IMR-90 (cell line): ENCODE data around the gene C5orf63. TPM values are rescaled to one million over a fixed set of nuclear protein-coding genes. Genes with fewer than 3 reads are reported as not detected.
A peak's percentile ranks its signal among the peaks of the same experiment; 100 is the strongest.
"Not testable (repeated sequence)": the region's sequence is repeated elsewhere in the genome, so short reads cannot be mapped to it uniquely, and the experiment has no call there.

Source experiments
- ATAC-seq: fragments of 200-7000 bp; cut with Tn5 transposase; 2 replicates; pipeline ENCODE4 v1.9.1; 2020; ENCODE audit warnings: low read depth, mild to moderate bottlenecking, moderate library complexity
- BruUV-seq: library from RNA; stranded (reverse); fragments of 400-500 nt; replicated peaks from 2 replicates; lab custom pipeline; 2021; lab: Mats Ljungman, UMichigan
- CTCF ChIA-PET: fragments of 300-600 bp; formaldehyde crosslinking; extraction: SDS; loops from one replicate; lab custom pipeline; 2021; ENCODE audit warnings: antibody characterized with exemption; lab: Yijun Ruan, JAX
- POLR2A ChIA-PET: fragments of 300-600 bp; sonication (Branson Sonifier 250); formaldehyde crosslinking; loops from one replicate; lab custom pipeline; 2022; ENCODE audit warnings: antibody characterized with exemption; ENCODE audit not compliant: unreplicated experiment; lab: Charles Lee
- DNase-seq: peaks from one replicate; pipeline ENCODE4 v3.0.0; 2013
- H2AFZ ChIP-seq: replicated peaks from 2 replicates; pipeline ENCODE3; 2013; ENCODE audit warnings: low read length, mild to moderate bottlenecking; ENCODE audit not compliant: poor library complexity
- H2AK5ac ChIP-seq: 2 replicates; pipeline ENCODE4 v1.6.1; 2013; ENCODE audit warnings: low read depth, low read length, inconsistent platforms
- H2AK9ac ChIP-seq: replicated peaks from 2 replicates; pipeline ENCODE3; 2013; ENCODE audit warnings: mild to moderate bottlenecking, low read depth, low read length, moderate library complexity; ENCODE audit not compliant: poor library complexity
- H2BK120ac ChIP-seq: 2 replicates; pipeline ENCODE4 v1.6.1; 2013; ENCODE audit warnings: low read depth, low read length, inconsistent platforms
- H2BK15ac ChIP-seq: 3 replicates; pipeline ENCODE4 v1.6.1; 2013; ENCODE audit warnings: low read depth, low read length, inconsistent platforms
- H2BK20ac ChIP-seq: 2 replicates; pipeline ENCODE4 v1.6.1; 2013; ENCODE audit warnings: low read depth, mild to moderate bottlenecking, inconsistent platforms, low read length, moderate library complexity
- H2BK5ac ChIP-seq: 2 replicates; pipeline ENCODE4 v1.6.1; 2013; ENCODE audit warnings: mild to moderate bottlenecking, low read depth, low read length, inconsistent platforms; ENCODE audit not compliant: poor library complexity, severe bottlenecking
- H3K14ac ChIP-seq: replicated peaks from 2 replicates; pipeline ENCODE4 v1.6.1; 2013; ENCODE audit warnings: low read depth, low read length, inconsistent platforms
- H3K18ac ChIP-seq: 2 replicates; pipeline ENCODE4 v1.6.1; 2013; ENCODE audit warnings: low read depth, low read length, control low read depth
- H3K23ac ChIP-seq: 2 replicates; pipeline ENCODE4 v1.6.1; 2013; ENCODE audit warnings: low read depth, low read length, inconsistent platforms
- H3K27ac ChIP-seq: 2 replicates; pipeline ENCODE4 v1.5.1; 2013; ENCODE audit warnings: mild to moderate bottlenecking, control low read depth, low read length; ENCODE audit not compliant: insufficient read depth
- H3K27me3 ChIP-seq: 2 replicates; pipeline ENCODE4 v1.6.1; 2013; ENCODE audit warnings: low read length; ENCODE audit not compliant: control insufficient read depth, insufficient read depth
- H3K36me3 ChIP-seq: 2 replicates; pipeline ENCODE4 v1.6.1; 2013; ENCODE audit warnings: low read length, mixed read lengths; ENCODE audit not compliant: control insufficient read depth, insufficient read depth
- H3K4ac ChIP-seq: 2 replicates; pipeline ENCODE4 v1.6.1; 2013; ENCODE audit warnings: low read depth, low read length, inconsistent platforms
- H3K4me1 ChIP-seq: 2 replicates; pipeline ENCODE4 v1.6.1; 2013; ENCODE audit warnings: low read length, mixed read lengths; ENCODE audit not compliant: control insufficient read depth, insufficient read depth
- H3K4me2 ChIP-seq: 2 replicates; pipeline ENCODE4 v1.6.1; 2013; ENCODE audit warnings: low read depth, mild to moderate bottlenecking, control low read depth, low read length, moderate library complexity
- H3K4me3 ChIP-seq: 2 replicates; pipeline ENCODE4 v1.5.1; 2013; ENCODE audit warnings: low read depth, mild to moderate bottlenecking, control low read depth, low read length, moderate library complexity; ENCODE audit not compliant: insufficient read depth
- H3K56ac ChIP-seq: 2 replicates; pipeline ENCODE4 v1.6.1; 2013; ENCODE audit warnings: low read length, inconsistent platforms; ENCODE audit not compliant: insufficient read depth; ENCODE audit errors: extremely low read depth
- H3K79me1 ChIP-seq, 2 experiments: 2 replicates each; pipeline ENCODE4 v1.6.1; 2013; ENCODE audit warnings: low read length in 2 of 2, inconsistent platforms in 1 of 2, low read depth in 1 of 2
- H3K9ac ChIP-seq: 2 replicates; pipeline ENCODE4 v1.6.1; 2013; ENCODE audit warnings: low read depth, low read length, control low read depth
- H3K9me1 ChIP-seq: 2 replicates; pipeline ENCODE4 v1.6.1; 2013; ENCODE audit warnings: low read length, inconsistent platforms; ENCODE audit not compliant: insufficient read depth
- H3K9me3 ChIP-seq: 2 replicates; pipeline ENCODE4 v1.6.1; 2013; ENCODE audit warnings: low read length; ENCODE audit not compliant: control insufficient read depth, insufficient read depth
- H4K20me1 ChIP-seq: 2 replicates; pipeline ENCODE4 v1.6.1; 2013; ENCODE audit warnings: low read length, inconsistent platforms; ENCODE audit not compliant: insufficient read depth
- H4K5ac ChIP-seq: 2 replicates; pipeline ENCODE4 v1.6.1; 2013; ENCODE audit warnings: mild to moderate bottlenecking, low read depth, low read length, control low read depth
- H4K8ac ChIP-seq, 2 experiments: 2 replicates each; pipeline ENCODE4 v1.6.1; 2013; ENCODE audit warnings: low read depth in 2 of 2, low read length in 2 of 2, control low read depth in 1 of 2, inconsistent platforms in 1 of 2
- H4K91ac ChIP-seq: 2 replicates; pipeline ENCODE4 v1.6.1; 2013; ENCODE audit warnings: low read depth, low read length, inconsistent platforms; ENCODE audit not compliant: insufficient read depth
- BHLHE40 ChIP-seq: fragments of 150-350 bp; IDR thresholded peaks from 2 replicates; pipeline ENCODE4 v1.6.1; 2016; ENCODE audit warnings: mild to moderate bottlenecking, low read depth, low read length
- CEBPB ChIP-seq: IDR thresholded peaks from 2 replicates; pipeline ENCODE4 v1.6.1; 2012; ENCODE audit warnings: low read depth, low read length, improper control_type of control experiment
- CHD1 ChIP-seq: IDR thresholded peaks from 2 replicates; pipeline ENCODE4 v1.6.1; 2012; ENCODE audit warnings: low read depth, low read length, improper control_type of control experiment
- CTCF ChIP-seq: conservative IDR thresholded peaks from 2 replicates; pipeline ENCODE4 v1.5.1; 2012; ENCODE audit warnings: mild to moderate bottlenecking, low read depth, low read length, improper control_type of control experiment
- MAFK ChIP-seq: IDR thresholded peaks from 2 replicates; pipeline ENCODE4 v1.6.1; 2012; ENCODE audit warnings: low read depth, low read length, improper control_type of control experiment
- MAZ ChIP-seq: IDR thresholded peaks from 2 replicates; pipeline ENCODE4 v1.6.1; 2012; ENCODE audit warnings: low read depth, mild to moderate bottlenecking, low read length, improper control_type of control experiment, moderate library complexity, borderline replicate concordance
- RAD21 ChIP-seq: IDR thresholded peaks from 2 replicates; pipeline ENCODE4 v1.6.1; 2012; ENCODE audit warnings: low read length, improper control_type of control experiment
- RCOR1 ChIP-seq: IDR thresholded peaks from 2 replicates; pipeline ENCODE4 v1.6.1; 2012; ENCODE audit warnings: mild to moderate bottlenecking, low read length, improper control_type of control experiment; ENCODE audit not compliant: insufficient replicate concordance
- WGBS, 2 experiments: methylation state at CpG; one replicate each; pipeline versions ENCODE4 v1.1.5 to v1.1.7; 2013; ENCODE audit warnings: missing lambda C conversion rate in 2 of 2; ENCODE audit not compliant: insufficient read length in 1 of 2; ENCODE audit errors: extremely low coverage in 2 of 2; 5-methylcytosine and 5-hydroxymethylcytosine counted together
- dilution Hi-C: fragments of 300-500 bp; cut with HindIII; formaldehyde crosslinking; loops from one replicate; pipeline ENCODE4 v1.14.3; 2018; ENCODE audit warnings: low sequenced_read_pairs; ENCODE audit not compliant: unreplicated experiment
- in situ Hi-C: fragments of 300-500 bp; cut with MboI; formaldehyde crosslinking; loops from 3 replicates; pipeline ENCODE4 v1.14.3; 2019; ENCODE audit warnings: low sequenced_read_pairs, inconsistent platforms, mixed read lengths
- intact Hi-C: fragments of 100-400 bp; cut with micrococcal nuclease; formaldehyde crosslinking; loops from 2 replicates; pipeline ENCODE4 v1.10.0; 2022
- polyA plus RNA-seq, 3 experiments: library from polyadenylated mRNA; depleted of rRNA; stranded (reverse); fragments of >200 nt; gene quantifications; 2 replicates each; pipeline ENCODE4 v1.2.3, GENCODE V29; 2012; ENCODE audit warnings: low replicate concordance in 1 of 3
- total RNA-seq: library from RNA; depleted of rRNA; stranded (reverse); fragments of >200 nt; gene quantifications from 2 replicates; pipeline ENCODE4 v1.2.3, GENCODE V29; 2012

The C5orf63 gene
- total and polyA plus RNA-seq, 2 of the 4 experiments (the other 2 are of a cell fraction): 0.72 to 1.1 TPM

DNA sequence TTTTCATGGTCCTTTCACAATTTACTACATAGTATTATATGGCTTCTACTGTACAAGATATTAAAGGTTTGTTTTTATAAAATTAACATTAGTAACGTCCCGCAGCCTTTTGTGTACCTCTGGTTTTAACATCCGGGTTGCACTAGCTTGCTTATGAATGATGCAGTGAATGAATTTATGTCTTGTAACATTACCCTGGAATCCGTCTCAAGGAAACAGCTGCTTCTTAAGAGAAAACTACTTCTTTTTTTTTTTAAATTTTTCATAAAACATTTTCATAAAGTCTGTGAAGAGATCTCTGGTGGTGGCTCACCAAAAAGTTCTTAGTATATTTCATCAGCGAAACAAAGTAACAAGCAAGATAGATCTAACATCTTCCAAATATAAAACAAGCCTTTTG is 66.6 kb downstream of the C5orf63 start:
- WGBS, 2 experiments: no CpG with 5 or more reads among the region's 5 CpGs
- no peak overlapping the region for H2AK9ac ChIP-seq
- no peak overlapping the region for H3K27ac ChIP-seq
- H3K4me3 ChIP-seq: no peak overlapping the region
- no peak for TF ChIP-seq RAD21
- TF ChIP-seq CTCF: no peak
- TF ChIP-seq RCOR1: no peak
- no peak for TF ChIP-seq CHD1
- TF ChIP-seq MAZ: no peak
- no peak for TF ChIP-seq CEBPB
- TF ChIP-seq BHLHE40: no peak
- no peak for TF ChIP-seq MAFK
- no peak overlapping the region for H3K56ac ChIP-seq
- ChIA-PET POLR2A (no interaction called here), CTCF (no interaction called here)
- H3K4ac ChIP-seq: no peak overlapping the region
- no TSS peak for BruUV-seq
- peaks cover 9% of the 10 kb centered on the region; the same call in 1 of the 2 replicates for H3K4me1 ChIP-seq
- no peaks in the 10 kb centered on the region for H3K9me3 ChIP-seq
- H3K4me2 ChIP-seq: peak overlapping the region; percentile 39; the same call in 1 of the 2 replicates
- no peak overlapping the region; the same call in 1 of the 2 replicates for H3K18ac ChIP-seq
- no peaks in the 10 kb centered on the region for H3K27me3 ChIP-seq
- no peak overlapping the region for H4K91ac ChIP-seq
- H4K8ac ChIP-seq: no peak overlapping the region; a peak in 1 of 4 replicates
- intact Hi-C loops: no loop called here
- in situ Hi-C loops: no loop called here
- H3K9ac ChIP-seq: peak overlapping the region; percentile 46; the same call in 1 of the 2 replicates
- DNase-seq (peak; percentile 73), ATAC-seq (no peak)
- H4K5ac ChIP-seq: no peak overlapping the region; the same call in 1 of the 2 replicates
- dilution Hi-C loops: no loop called here
- no peak overlapping the region for H2AFZ ChIP-seq
- no peaks in the 10 kb centered on the region for H4K20me1 ChIP-seq
- no peak overlapping the region for H2AK5ac ChIP-seq
- H2BK15ac ChIP-seq: no peak overlapping the region
- H3K9me1 ChIP-seq: peaks cover 8% of the 10 kb centered on the region; the same call in 1 of the 2 replicates
- no peak overlapping the region for H3K23ac ChIP-seq
- 0 out of 2 replicates have a peak overlapping the region, but pooled peaks have one; percentile 3 for H2BK120ac ChIP-seq
- no peaks in the 10 kb centered on the region for H3K36me3 ChIP-seq
- peaks cover 15 to 38% of the 10 kb centered on the region in 2 experiments for H3K79me1 ChIP-seq
- no peak overlapping the region for H3K14ac ChIP-seq
- H2BK5ac ChIP-seq: peak overlapping the region; percentile 61
- no peak overlapping the region for H2BK20ac ChIP-seq

- WGBS, 2 experiments: no CpG with 5 or more reads among the region's 3 CpGs
- H3K23ac ChIP-seq, H2AK5ac ChIP-seq, H3K27me3 ChIP-seq, CTCF ChIA-PET, H3K9ac ChIP-seq, H2BK15ac ChIP-seq, H2BK5ac ChIP-seq, H4K20me1 ChIP-seq, H3K14ac ChIP-seq, intact Hi-C loops, H3K4me2 ChIP-seq, H3K4me3 ChIP-seq, H2BK20ac ChIP-seq, H2BK120ac ChIP-seq, ATAC-seq, H2AK9ac ChIP-seq, POLR2A ChIA-PET, H2AFZ ChIP-seq, H3K4ac ChIP-seq, BruUV-seq, dilution Hi-C loops, H3K56ac ChIP-seq, DNase-seq, H3K18ac ChIP-seq, H3K9me3 ChIP-seq, H4K5ac ChIP-seq, H3K36me3 ChIP-seq, in situ Hi-C loops, H3K27ac ChIP-seq, H4K91ac ChIP-seq: not testable (repeated sequence)
- Histone ChIP-seq H4K8ac (peak overlapping the region in 1 of 2 experiments; percentile 21; a peak in 1 of 4 replicates), H3K9me1 (peaks cover 11% of the 10 kb centered on the region; the same call in 1 of the 2 replicates), H3K4me1 (peaks cover 10% of the 10 kb centered on the region), H3K79me1 (peaks cover 17 to 35% of the 10 kb centered on the region in 2 experiments)
Measured at GRCh38 chr5:127005282-127005681, 68.0 kb downstream of the C5orf63 start.
